Ascending aorta (tissue), 2 donors: ENCODE results near the gene LMNA. TPM values are rescaled to one million over a fixed set of nuclear protein-coding genes. Genes with fewer than 3 reads are reported as not detected.

Experiments used
- DNase-seq, 2 donors: peaks; one replicate each; pipeline ENCODE4 v3.0.0-alpha.2; 2019; ENCODE audit warnings: low spot score in 2 of 2
- H3K27ac ChIP-seq, 2 donors: fragments of 200-600 bp; sonication (generic); one replicate each; pipeline ENCODE4 v1.5.1; 2016 to 2017; ENCODE audit warnings: mild to moderate bottlenecking in 1 of 2
- H3K27me3 ChIP-seq: fragments of 200-600 bp; sonication (generic); one replicate; pipeline ENCODE4 v1.5.1; 2017
- H3K36me3 ChIP-seq, 2 donors: fragments of 200-600 bp; sonication (generic); one replicate each; pipeline ENCODE4 v1.5.1; 2016
- H3K4me1 ChIP-seq, 2 donors: fragments of 200-600 bp; sonication (generic); one replicate each; pipeline ENCODE4 v1.5.1; 2016 to 2017; ENCODE audit warnings: mild to moderate bottlenecking in 1 of 2
- H3K4me3 ChIP-seq, 2 donors: fragments of 200-600 bp; sonication (generic); one replicate each; pipeline ENCODE4 v1.5.1; 2016 to 2017; ENCODE audit warnings: mild to moderate bottlenecking in 1 of 2
- H3K9me3 ChIP-seq, 2 donors: fragments of 200-600 bp; sonication (generic); one replicate each; pipeline ENCODE4 v1.5.1; 2016
- intact Hi-C: fragments of 100-400 bp; cut with DNase I; formaldehyde crosslinking; loops from one replicate; pipeline ENCODE4 v1.15.1; 2023
- total RNA-seq: library from RNA; depleted of rRNA; stranded (reverse); fragments of >200 nt; gene quantifications from one replicate; pipeline ENCODE4 v1.1.0, GENCODE V29; 2016
- TF ChIP-seq, protein P1 (sequence below), 3 experiments: fragments of 200-600 bp in 2 of 3; fragments of 450-650 bp in 1 of 3; sonication (generic) in 2 of 3; IDR thresholded peaks; one replicate each; pipeline ENCODE4 v1.5.1; 2016 to 2019; ENCODE audit warnings: antibody characterized with exemption in 3 of 3, mild to moderate bottlenecking in 1 of 3, moderate library complexity in 1 of 3

The LMNA gene
- total RNA-seq, 1 donor from 2014 or later = 783 TPM

DNA sequence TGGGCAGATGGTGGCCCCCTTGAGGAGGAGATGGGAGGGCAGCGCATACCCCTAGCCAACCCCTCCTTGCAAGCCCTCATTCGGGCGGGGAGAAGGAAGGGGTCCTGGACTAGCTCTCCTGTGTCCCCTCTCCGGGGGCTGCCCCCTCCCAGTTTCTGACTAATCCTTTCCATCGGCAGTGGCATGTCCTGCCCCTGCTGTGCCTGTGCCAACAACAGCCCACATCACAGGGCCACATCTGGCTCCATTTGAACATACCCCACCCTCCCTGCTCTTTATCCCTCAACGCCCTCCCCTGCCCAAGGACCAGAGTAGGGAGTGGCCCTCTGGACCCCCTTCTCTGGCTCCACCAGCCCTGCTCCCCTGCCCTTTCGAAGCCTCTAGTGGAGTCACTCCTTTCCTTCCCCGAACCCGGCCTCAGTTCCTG, 11.0 kb upstream of the LMNA start:
- Histone ChIP-seq H3K27me3 (no peaks in the 10 kb centered on the region), H3K9me3 (no peaks in the 10 kb centered on the region), H3K4me1 (peaks cover 39 to 59% of the 10 kb centered on the region in 2 donors), H3K27ac (peak overlapping the region; percentile 95 to 96), H3K36me3 (no peaks in the 10 kb centered on the region), H3K4me3 (peak overlapping the region in 1 of 2 donors; percentile 38)
- TF ChIP-seq, protein P1, sequence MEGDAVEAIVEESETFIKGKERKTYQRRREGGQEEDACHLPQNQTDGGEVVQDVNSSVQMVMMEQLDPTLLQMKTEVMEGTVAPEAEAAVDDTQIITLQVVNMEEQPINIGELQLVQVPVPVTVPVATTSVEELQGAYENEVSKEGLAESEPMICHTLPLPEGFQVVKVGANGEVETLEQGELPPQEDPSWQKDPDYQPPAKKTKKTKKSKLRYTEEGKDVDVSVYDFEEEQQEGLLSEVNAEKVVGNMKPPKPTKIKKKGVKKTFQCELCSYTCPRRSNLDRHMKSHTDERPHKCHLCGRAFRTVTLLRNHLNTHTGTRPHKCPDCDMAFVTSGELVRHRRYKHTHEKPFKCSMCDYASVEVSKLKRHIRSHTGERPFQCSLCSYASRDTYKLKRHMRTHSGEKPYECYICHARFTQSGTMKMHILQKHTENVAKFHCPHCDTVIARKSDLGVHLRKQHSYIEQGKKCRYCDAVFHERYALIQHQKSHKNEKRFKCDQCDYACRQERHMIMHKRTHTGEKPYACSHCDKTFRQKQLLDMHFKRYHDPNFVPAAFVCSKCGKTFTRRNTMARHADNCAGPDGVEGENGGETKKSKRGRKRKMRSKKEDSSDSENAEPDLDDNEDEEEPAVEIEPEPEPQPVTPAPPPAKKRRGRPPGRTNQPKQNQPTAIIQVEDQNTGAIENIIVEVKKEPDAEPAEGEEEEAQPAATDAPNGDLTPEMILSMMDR (IDR thresholded peaks at IDR 0.05) = no peak
- DNase-seq = peak in 1 of 2 donors; percentile 82
- intact Hi-C loops = no loop called here

- TF ChIP-seq, protein P1 (IDR thresholded peaks at IDR 0.05) = no peak
- H3K9me3 ChIP-seq = no peaks in the 10 kb centered on the region
- peaks cover 39 to 59% of the 10 kb centered on the region in 2 donors for H3K4me1 ChIP-seq
- no peaks in the 10 kb centered on the region for H3K27me3 ChIP-seq
- intact Hi-C loops = loop anchor here (1.0 kb wide), 1 partner anchor 19 kb away; no protein-coding TSS in a partner anchor
- peak in 1 of 2 donors; percentile 93 for DNase-seq
- no peaks in the 10 kb centered on the region for H3K36me3 ChIP-seq
- H3K27ac ChIP-seq = peak overlapping the region; percentile 95 to 96
- peak overlapping the region in 1 of 2 donors; percentile 57 for H3K4me3 ChIP-seq
Observed at GRCh38 chr1:156104065-156104810, 10.3 kb upstream of the LMNA start.

GRCh38 chr1:156104861-156105832, 9.4 kb upstream of the LMNA start:
- Histone ChIP-seq H3K4me3 (peak overlapping the region in 1 of 2 donors; percentile 57), H3K9me3 (no peaks in the 10 kb centered on the region), H3K36me3 (no peaks in the 10 kb centered on the region), H3K27me3 (no peaks in the 10 kb centered on the region), H3K4me1 (peaks cover 39 to 59% of the 10 kb centered on the region in 2 donors), H3K27ac (peak overlapping the region; percentile 95 to 96)
- intact Hi-C loops = loop anchor here (1.0 kb wide), 1 partner anchor 18 kb away; no protein-coding TSS in a partner anchor
- DNase-seq = peak in 1 of 2 donors; percentile 76
- TF ChIP-seq, protein P1 (IDR thresholded peaks at IDR 0.05) = no peak

GRCh38 chr1:156106624-156107488, 7.7 kb upstream of the LMNA start:
- intact Hi-C loops = loop anchor here (1.0 kb wide), 1 partner anchor 7 kb away; the partner anchor contains the start of gene LMNA
- H3K36me3 ChIP-seq = no peaks in the 10 kb centered on the region
- no peaks in the 10 kb centered on the region for H3K9me3 ChIP-seq
- peak in 1 of 2 donors; percentile 80 for DNase-seq
- no peaks in the 10 kb centered on the region for H3K27me3 ChIP-seq
- peak overlapping the region; percentile 39 to 57 for H3K4me3 ChIP-seq
- TF ChIP-seq, protein P1 (IDR thresholded peaks at IDR 0.05) = no peak
- H3K4me1 ChIP-seq = peaks cover 38 to 53% of the 10 kb centered on the region in 2 donors
- H3K27ac ChIP-seq = peak overlapping the region; percentile 95 to 96

GRCh38 chr1:156108057-156108456, 6.5 kb upstream of the LMNA start:
- TF ChIP-seq, protein P1 (IDR thresholded peaks at IDR 0.05) = no peak
- Histone ChIP-seq H3K4me3 (no peak overlapping the region), H3K4me1 (peaks cover 27 to 41% of the 10 kb centered on the region in 2 donors), H3K9me3 (no peaks in the 10 kb centered on the region), H3K27me3 (no peaks in the 10 kb centered on the region), H3K36me3 (no peaks in the 10 kb centered on the region), H3K27ac (peak overlapping the region; percentile 95 to 96)
- intact Hi-C loops = no loop called here
- DNase-seq = no peak
